ENCODE data around the gene RPL22L1. TPM values are rescaled to one million over a fixed set of nuclear protein-coding genes. Genes with fewer than 3 reads are reported as not detected.

RPL22L1 gene
- total RNA-seq, 1 donor from 2014 or later = 36.1 TPM

- no peak for DNase-seq (ENCODE audit: extremely low spot score in 2 of 2)
- Histone ChIP-seq H3K27ac (no peak overlapping the region), H3K9me3 (no peaks in the 10 kb centered on the region), H3K27me3 (no peaks in the 10 kb centered on the region), H3K36me3 (no peaks in the 10 kb centered on the region), H3K4me1 (peaks cover 6% of the 10 kb centered on the region), H3K4me3 (no peak overlapping the region)
- TF ChIP-seq CTCF (IDR thresholded peaks at IDR 0.05) = no peak
- no peak for TF ChIP-seq POLR2AphosphoS5 (IDR thresholded peaks at IDR 0.05; ENCODE audit: insufficient read depth in 1 of 2, low read depth in 1 of 2)
- no peak for TF ChIP-seq POLR2A (IDR thresholded peaks at IDR 0.05)
- intact Hi-C loops (cut with DNase I) = no loop called here
Measured at GRCh38 chr3:170815340-170815739, 54.7 kb downstream of the RPL22L1 start.

Other genes starting within 250 kb of the RPL22L1 start
- 6.6 TPM for gene EIF5A2, start 38.4 kb upstream of the RPL22L1 start, total RNA-seq
- not detected for gene SLC2A2, start 156.5 kb upstream of the RPL22L1 start, total RNA-seq

Measured in vagina (tissue), 2 donors.